Measurements from ENCODE around the gene FRMD6. TPM values are rescaled to one million over a fixed set of nuclear protein-coding genes. Genes with fewer than 3 reads are reported as not detected.

FRMD6 gene
- total and polyA plus RNA-seq, 12 donors = 6.4 to 42.6 (median 23.3) TPM

GRCh38 chr14:51697848-51698247 lies 46.1 kb downstream of the FRMD6 start:
- Histone ChIP-seq H3K4me3 (no peak overlapping the region), H3K9me3 (replicated peaks in 1 of 3) (no peaks in the 10 kb centered on the region), H3K4me1 (replicated peaks in 1 of 2) (no peaks in the 10 kb centered on the region), H3K27ac (no peak overlapping the region), H3K27me3 (no peaks in the 10 kb centered on the region), H3K36me3 (replicated peaks in 1 of 2) (no peaks in the 10 kb centered on the region)
- DNase-seq = no peak
- no peak for TF ChIP-seq POLR2A (IDR thresholded peaks at IDR 0.05)
- TF ChIP-seq CTCF (IDR thresholded peaks at IDR 0.05) = no peak
- WGBS, 4 donors = 77 to 90% (median 84%) methylated on average over 3 of the region's 3 CpGs
- intact Hi-C loops (cut with DNase I) = no loop called here

GRCh38 chr14:51701951-51702350 lies 50.2 kb downstream of the FRMD6 start:
- no peaks in the 10 kb centered on the region for H3K9me3 ChIP-seq (replicated peaks in 1 of 3)
- H3K4me3 ChIP-seq = no peak overlapping the region
- no peak overlapping the region for H3K27ac ChIP-seq
- intact Hi-C loops (cut with DNase I) = no loop called here
- WGBS, 4 donors = 70 to 82% (median 80%) methylated on average over 3 of the region's 3 CpGs
- TF ChIP-seq CTCF (IDR thresholded peaks at IDR 0.05) (no peak), POLR2A (IDR thresholded peaks at IDR 0.05) (no peak)
- H3K36me3 ChIP-seq (replicated peaks in 1 of 2) = peaks cover 0 to 9% of the 10 kb centered on the region in 2 donors
- DNase-seq = no peak
- H3K27me3 ChIP-seq = no peaks in the 10 kb centered on the region
- H3K4me1 ChIP-seq (replicated peaks in 1 of 2) = no peaks in the 10 kb centered on the region

GRCh38 chr14:51703787-51704186 lies 52.1 kb downstream of the FRMD6 start:
- H3K36me3 ChIP-seq (replicated peaks in 1 of 2) = peaks cover 0 to 9% of the 10 kb centered on the region in 2 donors
- WGBS, 4 donors = 81 to 85% (median 83%) methylated on average over 2 of the region's 2 CpGs
- H3K27ac ChIP-seq = no peak overlapping the region

GRCh38 chr14:51704545-51704944 lies 52.8 kb downstream of the FRMD6 start:
- 69 to 85% (median 79%) methylated on average over 3 of the region's 3 CpGs for WGBS, 4 donors
- DNase-seq = no peak
- H3K4me3 ChIP-seq = no peak overlapping the region
- H3K36me3 ChIP-seq (replicated peaks in 1 of 2) = peaks cover 0 to 9% of the 10 kb centered on the region in 2 donors
- no peaks in the 10 kb centered on the region for H3K4me1 ChIP-seq (replicated peaks in 1 of 2)
- TF ChIP-seq CTCF (IDR thresholded peaks at IDR 0.05) (no peak), POLR2A (IDR thresholded peaks at IDR 0.05) (no peak)
- H3K27ac ChIP-seq = no peak overlapping the region
- intact Hi-C loops (cut with DNase I) = no loop called here
- no peaks in the 10 kb centered on the region for H3K9me3 ChIP-seq (replicated peaks in 1 of 3)
- no peaks in the 10 kb centered on the region for H3K27me3 ChIP-seq

More at GRCh38 chr14:51703787-51704186, 52.1 kb downstream of the FRMD6 start:
- intact Hi-C loops (cut with DNase I) = no loop called here
- no peak for TF ChIP-seq POLR2A (IDR thresholded peaks at IDR 0.05)
- TF ChIP-seq CTCF (IDR thresholded peaks at IDR 0.05) = no peak
- no peaks in the 10 kb centered on the region for H3K4me1 ChIP-seq (replicated peaks in 1 of 2)
- DNase-seq = no peak
- no peak overlapping the region for H3K4me3 ChIP-seq
- no peaks in the 10 kb centered on the region for H3K9me3 ChIP-seq (replicated peaks in 1 of 3)
- H3K27me3 ChIP-seq = no peaks in the 10 kb centered on the region
